ENCODE data around the gene SSR3. TPM values are rescaled to one million over a fixed set of nuclear protein-coding genes. Genes with fewer than 3 reads are reported as not detected.
A peak's percentile ranks its signal among the peaks of the same experiment; 100 is the strongest.

Gene SSR3
- total and polyA plus RNA-seq, 9 of the 15 experiments (the other 6 are each of a cell fraction or from before 2014, with no cell fraction given), result 104 to 464 (median 307) TPM

DNA sequence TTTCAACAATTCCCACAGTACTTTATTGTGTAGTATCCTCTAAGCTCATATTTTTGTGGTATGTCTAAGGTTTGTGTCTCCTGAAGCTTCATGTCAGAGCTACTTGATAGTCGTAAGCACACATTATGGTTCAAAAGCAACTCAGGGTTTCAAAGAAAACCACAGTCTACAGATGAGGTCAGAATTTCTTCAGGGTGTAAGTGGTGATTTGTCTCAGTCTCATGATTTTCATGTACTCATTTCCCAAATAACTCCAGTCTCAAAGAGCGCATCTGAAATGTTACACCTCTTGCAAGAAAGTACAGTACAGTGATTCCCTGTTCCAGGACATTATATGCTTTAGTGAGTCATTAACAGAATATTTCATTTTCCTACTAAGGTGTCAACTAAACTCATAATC, 47.5 kb upstream of the SSR3 start:
- Histone ChIP-seq H3K4me1 (replicated peaks in 1 of 2; ENCODE audit: control insufficient read depth in 2 of 2, insufficient read depth in 2 of 2, low read length in 2 of 2) (peaks cover 26 to 58% of the 10 kb centered on the region in 2 experiments), H4K20me1 (replicated peaks; ENCODE audit: control insufficient read depth, insufficient read depth, low read length) (no peaks in the 10 kb centered on the region), H3K4me3 (no peak overlapping the region), H2AFZ (ENCODE audit: low read depth, low read length) (peak overlapping the region; percentile 78), H3K9ac (ENCODE audit: insufficient read depth in 1 of 2, low read depth in 2 of 2, low read length in 2 of 2) (0 out of 4 replicates have a peak overlapping the region, but pooled peaks of 1 of the 2 experiments have one; percentile 31), H3K79me2 (ENCODE audit: control insufficient read depth, insufficient read depth, low read length) (no peaks in the 10 kb centered on the region), H3K27me3 (ENCODE audit: control insufficient read depth in 2 of 2, insufficient read depth in 2 of 2, low read length in 2 of 2) (no peaks in the 10 kb centered on the region), H3K9me1 (ENCODE audit: control insufficient read depth, insufficient read depth, low read length) (no peaks in the 10 kb centered on the region), H3K36me3 (ENCODE audit: control insufficient read depth, insufficient read depth, low read length) (no peaks in the 10 kb centered on the region), H3K9me3 (replicated peaks; ENCODE audit: control insufficient read depth, insufficient read depth, low read depth, low read length) (no peaks in the 10 kb centered on the region), H3K27ac (ENCODE audit: extremely low read depth, low read depth, low read length) (peak overlapping the region; percentile 66), H3K4me2 (ENCODE audit: insufficient read depth, low read length) (no peak overlapping the region)
- intact Hi-C loops (cut with micrococcal nuclease), result no loop called here
- WGBS (ENCODE audit: insufficient coverage, low coverage, missing lambda C conversion rate), result 80% methylated on average over 2 of the region's 2 CpGs
- ChIA-PET POLR2A (interaction anchor here (2.2 kb wide), 1 partner anchor 48 kb away, joined by 10 read pairs; the partner anchor contains the start of gene SSR3), CTCF (ENCODE audit: low intra/inter-chr PET ratio) (no interaction called here)
- no peak for DNase-seq (ENCODE audit: extremely low read depth in 1 of 4, low spot score in 3 of 4)
- no peak for ATAC-seq
- in situ Hi-C loops (cut with MboI), result no loop called here
- FAIRE-seq, result no peak
- no TSS peak for BruUV-seq (replicated peaks)
- no peak for TF ChIP-seq SIRT6 (IDR thresholded peaks at IDR 0.05; ENCODE audit: low read depth, low read length)
- TF ChIP-seq, protein P1, sequence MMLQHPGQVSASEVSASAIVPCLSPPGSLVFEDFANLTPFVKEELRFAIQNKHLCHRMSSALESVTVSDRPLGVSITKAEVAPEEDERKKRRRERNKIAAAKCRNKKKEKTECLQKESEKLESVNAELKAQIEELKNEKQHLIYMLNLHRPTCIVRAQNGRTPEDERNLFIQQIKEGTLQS (IDR thresholded peaks at IDR 0.05), result 0 out of 2 replicates have a peak, but pooled peaks have one; percentile 9
- TF ChIP-seq, protein P1 (CRISPR knock-in tag; conservative IDR thresholded peaks at IDR 0.05), result no peak

DNA sequence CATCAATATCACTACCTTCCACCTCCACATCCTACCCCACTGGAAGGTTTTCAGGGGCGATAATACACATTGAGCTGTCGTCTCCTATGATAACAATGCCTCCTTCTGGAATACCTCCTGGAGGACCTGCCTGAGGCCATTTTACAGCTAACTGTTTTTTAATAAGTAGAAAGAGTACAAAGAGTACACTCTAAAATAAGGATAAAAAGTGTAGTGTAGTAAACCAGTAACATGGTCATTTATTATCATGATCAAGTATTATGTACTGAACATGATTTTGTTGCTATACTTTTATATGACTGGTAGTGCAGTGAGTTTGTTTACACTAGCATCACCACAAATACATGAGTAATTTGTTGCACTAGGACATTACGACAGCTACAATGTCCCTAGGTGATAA, 46.6 kb upstream of the SSR3 start:
- POLR2A ChIA-PET, result interaction anchor here (0.6 to 2.2 kb wide), 7 partner anchors 13 to 559 kb away, joined by 3 to 10 read pairs (median 4); partner anchors contain the start of gene SSR3
- WGBS (ENCODE audit: insufficient coverage, low coverage, missing lambda C conversion rate), result 9% methylated on average over 3 of the region's 3 CpGs
- no TSS peak for BruUV-seq (replicated peaks)
- TF ChIP-seq STAT5A (IDR thresholded peaks at IDR 0.05; ENCODE audit: borderline replicate concordance, low read length), result peak; percentile 37; the same call in 1 of the 2 replicates
- TF ChIP-seq, protein P2, sequence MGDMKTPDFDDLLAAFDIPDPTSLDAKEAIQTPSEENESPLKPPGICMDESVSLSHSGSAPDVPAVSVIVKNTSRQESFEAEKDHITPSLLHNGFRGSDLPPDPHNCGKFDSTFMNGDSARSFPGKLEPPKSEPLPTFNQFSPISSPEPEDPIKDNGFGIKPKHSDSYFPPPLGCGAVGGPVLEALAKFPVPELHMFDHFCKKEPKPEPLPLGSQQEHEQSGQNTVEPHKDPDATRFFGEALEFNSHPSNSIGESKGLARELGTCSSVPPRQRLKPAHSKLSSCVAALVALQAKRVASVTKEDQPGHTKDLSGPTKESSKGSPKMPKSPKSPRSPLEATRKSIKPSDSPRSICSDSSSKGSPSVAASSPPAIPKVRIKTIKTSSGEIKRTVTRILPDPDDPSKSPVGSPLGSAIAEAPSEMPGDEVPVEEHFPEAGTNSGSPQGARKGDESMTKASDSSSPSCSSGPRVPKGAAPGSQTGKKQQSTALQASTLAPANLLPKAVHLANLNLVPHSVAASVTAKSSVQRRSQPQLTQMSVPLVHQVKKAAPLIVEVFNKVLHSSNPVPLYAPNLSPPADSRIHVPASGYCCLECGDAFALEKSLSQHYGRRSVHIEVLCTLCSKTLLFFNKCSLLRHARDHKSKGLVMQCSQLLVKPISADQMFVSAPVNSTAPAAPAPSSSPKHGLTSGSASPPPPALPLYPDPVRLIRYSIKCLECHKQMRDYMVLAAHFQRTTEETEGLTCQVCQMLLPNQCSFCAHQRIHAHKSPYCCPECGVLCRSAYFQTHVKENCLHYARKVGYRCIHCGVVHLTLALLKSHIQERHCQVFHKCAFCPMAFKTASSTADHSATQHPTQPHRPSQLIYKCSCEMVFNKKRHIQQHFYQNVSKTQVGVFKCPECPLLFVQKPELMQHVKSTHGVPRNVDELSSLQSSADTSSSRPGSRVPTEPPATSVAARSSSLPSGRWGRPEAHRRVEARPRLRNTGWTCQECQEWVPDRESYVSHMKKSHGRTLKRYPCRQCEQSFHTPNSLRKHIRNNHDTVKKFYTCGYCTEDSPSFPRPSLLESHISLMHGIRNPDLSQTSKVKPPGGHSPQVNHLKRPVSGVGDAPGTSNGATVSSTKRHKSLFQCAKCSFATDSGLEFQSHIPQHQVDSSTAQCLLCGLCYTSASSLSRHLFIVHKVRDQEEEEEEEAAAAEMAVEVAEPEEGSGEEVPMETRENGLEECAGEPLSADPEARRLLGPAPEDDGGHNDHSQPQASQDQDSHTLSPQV (IDR thresholded peaks at IDR 0.05), result peak; percentile 96
- peak; percentile 75 for TF ChIP-seq DPF2 (IDR thresholded peaks at IDR 0.05)
- TF ChIP-seq POLR2AphosphoS5 (IDR thresholded peaks at IDR 0.05; ENCODE audit: control insufficient read depth, insufficient read depth, low read depth, low read length), result peak; percentile 74; the same call in 1 of the 2 replicates
- TF ChIP-seq, protein P3, sequence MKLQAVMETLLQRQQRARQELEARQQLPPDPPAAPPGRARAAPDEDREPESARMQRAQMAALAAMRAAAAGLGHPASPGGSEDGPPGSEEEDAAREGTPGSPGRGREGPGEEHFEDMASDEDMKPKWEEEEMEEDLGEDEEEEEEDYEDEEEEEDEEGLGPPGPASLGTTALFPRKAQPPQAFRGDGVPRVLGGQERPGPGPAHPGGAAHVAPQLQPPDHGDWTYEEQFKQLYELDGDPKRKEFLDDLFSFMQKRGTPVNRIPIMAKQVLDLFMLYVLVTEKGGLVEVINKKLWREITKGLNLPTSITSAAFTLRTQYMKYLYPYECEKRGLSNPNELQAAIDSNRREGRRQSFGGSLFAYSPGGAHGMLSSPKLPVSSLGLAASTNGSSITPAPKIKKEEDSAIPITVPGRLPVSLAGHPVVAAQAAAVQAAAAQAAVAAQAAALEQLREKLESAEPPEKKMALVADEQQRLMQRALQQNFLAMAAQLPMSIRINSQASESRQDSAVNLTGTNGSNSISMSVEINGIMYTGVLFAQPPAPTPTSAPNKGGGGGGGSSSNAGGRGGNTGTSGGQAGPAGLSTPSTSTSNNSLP (IDR thresholded peaks at IDR 0.05; ENCODE audit: borderline replicate concordance, low read depth, low read length), result 0 out of 2 replicates have a peak, but pooled peaks have one; percentile 32

More for the DNA sequence above, 46.6 kb upstream of the SSR3 start:
- Histone ChIP-seq H2AFZ (ENCODE audit: low read depth, low read length) (peak overlapping the region; percentile 78), H3K36me3 (ENCODE audit: control insufficient read depth, insufficient read depth, low read length) (no peaks in the 10 kb centered on the region), H3K4me2 (ENCODE audit: insufficient read depth, low read length) (peak overlapping the region; percentile 25; the same call in 1 of the 2 replicates), H3K79me2 (ENCODE audit: control insufficient read depth, insufficient read depth, low read length) (no peaks in the 10 kb centered on the region), H3K9me1 (ENCODE audit: control insufficient read depth, insufficient read depth, low read length) (no peaks in the 10 kb centered on the region), H3K9me3 (replicated peaks; ENCODE audit: control insufficient read depth, insufficient read depth, low read depth, low read length) (no peaks in the 10 kb centered on the region), H3K4me1 (replicated peaks in 1 of 2; ENCODE audit: control insufficient read depth in 2 of 2, insufficient read depth in 2 of 2, low read length in 2 of 2) (peaks cover 26 to 55% of the 10 kb centered on the region in 2 experiments), H3K4me3 (no peak overlapping the region), H3K9ac (ENCODE audit: insufficient read depth in 1 of 2, low read depth in 2 of 2, low read length in 2 of 2) (peak overlapping the region in 1 of 2 experiments; percentile 31; a peak in 1 of 4 replicates), H3K27ac (ENCODE audit: extremely low read depth, low read depth, low read length) (peak overlapping the region; percentile 66), H4K20me1 (replicated peaks; ENCODE audit: control insufficient read depth, insufficient read depth, low read length) (no peaks in the 10 kb centered on the region), H3K27me3 (ENCODE audit: control insufficient read depth in 2 of 2, insufficient read depth in 2 of 2, low read length in 2 of 2) (no peaks in the 10 kb centered on the region)
- in situ Hi-C loops (cut with MboI), result no loop called here
- peak in 1 of 4 experiments; percentile 83 for DNase-seq (ENCODE audit: extremely low read depth in 1 of 4, low spot score in 3 of 4)
- ATAC-seq, result peak; percentile 16
- intact Hi-C loops (cut with micrococcal nuclease), result no loop called here
- CTCF ChIA-PET (ENCODE audit: low intra/inter-chr PET ratio), result no interaction called here
- peak; percentile 77 for FAIRE-seq
